Naive thymus-derived CD8-positive, alpha-beta T cell (primary cell): Measurements from ENCODE around the gene NABP2. TPM values are rescaled to one million over a fixed set of nuclear protein-coding genes. Genes with fewer than 3 reads are reported as not detected.

Experiments used
- ATAC-seq, 2 donors: fragments of 150-1000 bp; cut with Tn5 transposase in 1 of 2; sonication (Bioruptor Pico), chemical (Tn5 transposase) in 1 of 2; 1 replicate in 1 of 2; 2 replicates in 1 of 2; pipeline ENCODE4 v1.10.0; 2021; ENCODE audit warnings: mild to moderate bottlenecking in 2 of 2, moderate library complexity in 2 of 2
- POLR2A ChIA-PET: fragments of 350-600 bp; sonication (Branson Sonifier 250); formaldehyde crosslinking; loops from one replicate; lab custom pipeline; 2021; ENCODE audit warnings: antibody characterized with exemption; lab: Charles Lee
- DNase-seq, 10 donors: peaks; one replicate each; pipeline versions ENCODE4 v3.0.0 to v3.0.0-alpha.2; 2020 to 2022
- H3K27ac Mint-ChIP-seq, 10 donors: one replicate each; pipeline ENCODE4 v1.8.0; 2020 to 2022; ENCODE audit warnings: mild to moderate bottlenecking in 10 of 10, mixed read lengths in 10 of 10, moderate library complexity in 4 of 10, inconsistent platforms in 1 of 10
- H3K27me3 Mint-ChIP-seq, 5 donors: one replicate each; pipeline ENCODE4 v1.8.0; 2021 to 2022; ENCODE audit warnings: mixed read lengths in 5 of 5
- H3K36me3 Mint-ChIP-seq, 3 donors: one replicate each; pipeline ENCODE4 v1.8.0; 2020 to 2022; ENCODE audit warnings: mixed read lengths in 3 of 3, mild to moderate bottlenecking in 2 of 3, inconsistent platforms in 1 of 3
- H3K4me1 Mint-ChIP-seq, 4 donors: one replicate each; pipeline ENCODE4 v1.8.0; 2021 to 2022; ENCODE audit warnings: mixed read lengths in 4 of 4
- H3K4me3 Mint-ChIP-seq, 10 donors: one replicate each; pipeline ENCODE4 v1.8.0; 2020 to 2022; ENCODE audit warnings: mild to moderate bottlenecking in 10 of 10, mixed read lengths in 10 of 10, moderate library complexity in 6 of 10, inconsistent platforms in 1 of 10
- H3K9me3 Mint-ChIP-seq, 9 donors: one replicate each; pipeline ENCODE4 v1.8.0; 2020 to 2022; ENCODE audit warnings: mixed read lengths in 9 of 9, mild to moderate bottlenecking in 3 of 9, inconsistent platforms in 1 of 9, moderate library complexity in 1 of 9
- polyA plus RNA-seq, 3 donors: library from polyadenylated mRNA; unstranded; fragments of 300-500 nt; fragmentation: Illumina TruSeq; gene quantifications; one replicate each; pipeline ENCODE4 v1.2.3, GENCODE V29; 2021
- total RNA-seq, 8 experiments: library from RNA in 2 of 8; stranded (reverse) in 2 of 8; gene quantifications; one replicate each; pipeline ENCODE4 v1.2.3 and lab custom pipeline; 2021 to 2026

Gene NABP2
- total and polyA plus RNA-seq, 5 experiments from 2014 or later = 3.5 to 13.3 (median 3.9) TPM

- Mint-ChIP-seq H3K36me3 (peaks cover 4 to 46% (median 5%) of the 10 kb centered on the region in 3 donors), H3K27me3 (no peaks in the 10 kb centered on the region), H3K27ac (peak overlapping the region in 5 of 10 donors; percentile 28 to 62 (median 48)), H3K4me3 (no peak overlapping the region), H3K4me1 (peaks cover 10 to 34% (median 21%) of the 10 kb centered on the region in 4 donors), H3K9me3 (no peaks in the 10 kb centered on the region)
- DNase-seq = no peak
- POLR2A ChIA-PET = interaction anchor here (0.7 to 0.8 kb wide), 2 partner anchors 9 to 106 kb away, joined by 3 read pairs; no protein-coding TSS in a partner anchor
- ATAC-seq = no peak
Measured at GRCh38 chr12:56216461-56216860, 7.7 kb upstream of the NABP2 start.

GRCh38 chr12:56219840-56220239, 4.3 kb upstream of the NABP2 start:
- POLR2A ChIA-PET = interaction anchor here (0.7 to 4.2 kb wide), 7 partner anchors 8 to 244 kb away, joined by 3 to 88 read pairs (median 7); partner anchors contain the start of genes ANKRD52, CNPY2, RPL41 and SMARCC2

GRCh38 chr12:56220611-56221231, 3.4 kb upstream of the NABP2 start:
- no peaks in the 10 kb centered on the region for H3K9me3 Mint-ChIP-seq
- H3K27ac Mint-ChIP-seq = peak overlapping the region; percentile 97 to 100 (median 99)
- DNase-seq (peak in 2 of 10 donors; percentile 12 to 19), ATAC-seq (no peak)
- peaks cover 0 to 9% (median 0%) of the 10 kb centered on the region in 3 donors for H3K36me3 Mint-ChIP-seq
- POLR2A ChIA-PET = interaction anchor here (0.6 to 4.2 kb wide), 22 partner anchors 9 to 434 kb away, joined by 3 to 88 read pairs (median 6); partner anchors contain the start of genes ANKRD52, CNPY2, IL23A and PA2G4
- H3K27me3 Mint-ChIP-seq = no peaks in the 10 kb centered on the region
- H3K4me1 Mint-ChIP-seq = peaks cover 27 to 60% (median 51%) of the 10 kb centered on the region in 4 donors
- H3K4me3 Mint-ChIP-seq = peak overlapping the region; percentile 97 to 100 (median 98)

More at GRCh38 chr12:56219840-56220239, 4.3 kb upstream of the NABP2 start:
- H3K4me1 Mint-ChIP-seq = peaks cover 21 to 56% (median 48%) of the 10 kb centered on the region in 4 donors
- peaks cover 0 to 15% (median 0%) of the 10 kb centered on the region in 3 donors for H3K36me3 Mint-ChIP-seq
- H3K4me3 Mint-ChIP-seq = peak overlapping the region in 8 of 10 donors; percentile 22 to 69 (median 52)
- no peak for DNase-seq
- no peaks in the 10 kb centered on the region for H3K9me3 Mint-ChIP-seq
- ATAC-seq = no peak
- peak overlapping the region in 4 of 10 donors; percentile 18 to 80 (median 46) for H3K27ac Mint-ChIP-seq
- H3K27me3 Mint-ChIP-seq = no peaks in the 10 kb centered on the region

- Mint-ChIP-seq H3K9me3 (no peaks in the 10 kb centered on the region), H3K4me3 (peak overlapping the region; percentile 97 to 100 (median 98)), H3K27ac (peak overlapping the region; percentile 97 to 100 (median 99)), H3K36me3 (peaks cover 0 to 7% (median 0%) of the 10 kb centered on the region in 3 donors), H3K27me3 (no peaks in the 10 kb centered on the region), H3K4me1 (peaks cover 27 to 62% (median 51%) of the 10 kb centered on the region in 4 donors)
- POLR2A ChIA-PET = interaction anchor here (0.6 to 4.2 kb wide), 40 partner anchors 8 to 504 kb away, joined by 3 to 88 read pairs (median 7); partner anchors contain the start of genes ANKRD52, BAZ2A, CNPY2 and COQ10A
- no peak for DNase-seq
- peak; percentile 22 to 35 for ATAC-seq
Measured at GRCh38 chr12:56221232-56221756, 2.8 kb upstream of the NABP2 start.

- peak; percentile 84 to 96 (median 91) for DNase-seq
- peak; percentile 78 to 82 for ATAC-seq
- H3K36me3 Mint-ChIP-seq = peaks cover 0 to 4% (median 0%) of the 10 kb centered on the region in 3 donors
- H3K27ac Mint-ChIP-seq = peak within 1 kb of the TSS; percentile 97 to 100 (median 99)
- H3K4me3 Mint-ChIP-seq = peak within 1 kb of the TSS; percentile 97 to 100 (median 98)
- H3K9me3 Mint-ChIP-seq = no peaks in the 10 kb centered on the region
- H3K27me3 Mint-ChIP-seq = no peaks in the 10 kb centered on the region
- POLR2A ChIA-PET = interaction anchor here (0.5 to 4.2 kb wide), 49 partner anchors 9 to 1009 kb away, joined by 3 to 88 read pairs (median 6); partner anchors contain the start of genes ANKRD52, BAZ2A, CNPY2 and COQ10A
- H3K4me1 Mint-ChIP-seq = peaks cover 27 to 58% (median 47%) of the 10 kb centered on the region in 4 donors
Measured at GRCh38 chr12:56221757-56222530, 2.2 kb upstream of the NABP2 start, which contains the start of gene RNF41. TSS of gene RNF41 (minus strand) at chr12:56221922. CDS start at chr12:56214047, 7,875 bp downstream.

- no peak for ATAC-seq
- Mint-ChIP-seq H3K27me3 (no peaks in the 10 kb centered on the region), H3K4me1 (peaks cover 27 to 56% (median 47%) of the 10 kb centered on the region in 4 donors), H3K4me3 (peak overlapping the region; percentile 97 to 100 (median 98)), H3K36me3 (peaks cover 0 to 7% (median 0%) of the 10 kb centered on the region in 3 donors), H3K9me3 (no peaks in the 10 kb centered on the region), H3K27ac (peak overlapping the region; percentile 97 to 100 (median 99))
- POLR2A ChIA-PET = interaction anchor here (0.7 to 4.2 kb wide), 34 partner anchors 8 to 1008 kb away, joined by 3 to 88 read pairs (median 7); partner anchors contain the start of genes ANKRD52, BAZ2A, CNPY2 and COQ10A
- no peak for DNase-seq
Measured at GRCh38 chr12:56222531-56222895, 1.6 kb upstream of the NABP2 start.

- Mint-ChIP-seq H3K9me3 (no peaks in the 10 kb centered on the region), H3K36me3 (peaks cover 0 to 7% (median 0%) of the 10 kb centered on the region in 3 donors), H3K4me3 (peak overlapping the region; percentile 83 to 100 (median 97)), H3K27ac (peak overlapping the region; percentile 71 to 100 (median 94)), H3K27me3 (no peaks in the 10 kb centered on the region), H3K4me1 (peaks cover 27 to 54% (median 47%) of the 10 kb centered on the region in 4 donors)
- POLR2A ChIA-PET = interaction anchor here (0.7 to 4.2 kb wide), 10 partner anchors 16 to 1234 kb away, joined by 3 to 88 read pairs (median 10); partner anchors contain the start of genes ANKRD52, ESYT1, PA2G4 and RPL41
- no peak for ATAC-seq
- DNase-seq = no peak
Measured at GRCh38 chr12:56223571-56224101, 506 bp upstream of the NABP2 start.

GRCh38 chr12:56224954-56225353, 812 bp downstream of the NABP2 start:
- POLR2A ChIA-PET = interaction anchor here (0.5 kb wide), 1 partner anchor 10 kb away, joined by 3 read pairs; no protein-coding TSS in a partner anchor
- Mint-ChIP-seq H3K4me1 (peaks cover 27 to 50% (median 47%) of the 10 kb centered on the region in 4 donors), H3K4me3 (peak overlapping the region; percentile 83 to 100 (median 97)), H3K27me3 (no peaks in the 10 kb centered on the region), H3K9me3 (no peaks in the 10 kb centered on the region), H3K27ac (peak overlapping the region; percentile 71 to 99 (median 91)), H3K36me3 (peaks cover 0 to 7% (median 0%) of the 10 kb centered on the region in 3 donors)
- ATAC-seq = no peak
- DNase-seq = peak in 2 of 10 donors; percentile 9 to 14

- POLR2A ChIA-PET = interaction anchor here (0.5 to 0.6 kb wide), 2 partner anchors 42 to 65 kb away, joined by 3 read pairs; no protein-coding TSS in a partner anchor
- no peaks in the 10 kb centered on the region for H3K27me3 Mint-ChIP-seq
- peaks cover 9 to 15% (median 14%) of the 10 kb centered on the region in 4 donors for H3K4me1 Mint-ChIP-seq
- DNase-seq (no peak), ATAC-seq (no peak)
- peaks cover 0 to 9% (median 0%) of the 10 kb centered on the region in 3 donors for H3K36me3 Mint-ChIP-seq
- H3K4me3 Mint-ChIP-seq = no peak overlapping the region
- no peak overlapping the region for H3K27ac Mint-ChIP-seq
- no peaks in the 10 kb centered on the region for H3K9me3 Mint-ChIP-seq
Measured at GRCh38 chr12:56229082-56229481, 4.9 kb downstream of the NABP2 start.

- H3K4me3 Mint-ChIP-seq = no peak within 1 kb of the TSS
- peaks cover 6 to 10% (median 7%) of the 10 kb centered on the region in 4 donors for H3K4me1 Mint-ChIP-seq
- POLR2A ChIA-PET = no interaction called here
- H3K27ac Mint-ChIP-seq = peak within 1 kb of the TSS in 2 of 10 donors; percentile 56 to 76
- no peaks in the 10 kb centered on the region for H3K9me3 Mint-ChIP-seq
- no peak for ATAC-seq
- peaks cover 0 to 9% (median 0%) of the 10 kb centered on the region in 3 donors for H3K36me3 Mint-ChIP-seq
- no peak for DNase-seq
- H3K27me3 Mint-ChIP-seq = no peaks in the 10 kb centered on the region
Measured at GRCh38 chr12:56229916-56230431, 5.8 kb downstream of the NABP2 start, which contains the start of gene SLC39A5. TSS of gene SLC39A5 (plus strand) at chr12:56230051. CDS start at chr12:56231275, 1,224 bp downstream.
